GM12891 (cell line): ENCODE results near the gene TTC39B.

ENCODE experiments used
- POLR2AphosphoS5 ChIP-seq: IDR thresholded peaks from 2 replicates; pipeline ENCODE4 v1.6.1; 2011; ENCODE audit warnings: low read depth, low read length, control low read depth
- SPI1 ChIP-seq: IDR thresholded peaks from 2 replicates; pipeline ENCODE4 v1.6.1; 2011; ENCODE audit warnings: low read depth, low read length, control low read depth
- TAF1 ChIP-seq: IDR thresholded peaks from 2 replicates; pipeline ENCODE4 v1.6.1; 2011; ENCODE audit warnings: low read depth, low read length, control low read depth

- TF ChIP-seq SPI1 (no peak), TAF1 (no peak), POLR2AphosphoS5 (no peak)
Observed at GRCh38 chr9:15136646-15137045, 170.4 kb downstream of the TTC39B start.
